ENCODE data around the gene ERVK3-1.

Gene ERVK3-1

DNA sequence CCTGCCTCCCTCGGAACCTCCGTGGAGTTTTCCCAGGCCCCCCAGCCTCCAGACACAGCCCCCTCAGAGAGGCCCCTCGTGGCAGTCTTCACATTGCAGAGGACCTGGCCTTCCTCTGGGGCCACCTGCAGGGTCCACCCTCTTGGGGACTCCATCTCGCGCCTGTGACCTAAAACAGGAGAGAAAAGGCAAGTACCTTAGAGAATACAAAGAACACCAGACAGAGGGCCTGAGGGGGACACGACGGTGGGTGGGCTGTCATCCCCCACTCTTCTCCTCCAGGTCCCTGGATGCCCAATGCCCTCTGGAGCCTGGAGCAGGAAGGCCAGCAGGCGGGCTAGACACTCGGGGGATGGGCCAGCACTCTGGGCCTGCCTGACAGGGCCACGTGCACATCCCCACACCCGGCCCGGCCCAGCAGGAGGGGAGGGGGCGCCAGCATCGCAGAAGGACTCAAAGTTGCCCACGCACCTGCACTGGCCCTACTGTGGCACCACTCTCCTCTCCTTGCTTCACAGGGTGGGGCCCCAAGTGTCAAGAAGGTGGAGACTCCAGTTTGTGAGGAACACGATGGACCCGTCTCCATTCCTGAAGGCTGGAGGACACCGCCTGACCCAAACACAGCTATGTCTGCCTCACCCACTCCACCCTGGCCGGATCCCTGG is 52.4 kb downstream of the ERVK3-1 start:
- in situ Hi-C loops (cut with HindIII; ENCODE audit: low sequenced_read_pairs) = no loop called here

DNA sequence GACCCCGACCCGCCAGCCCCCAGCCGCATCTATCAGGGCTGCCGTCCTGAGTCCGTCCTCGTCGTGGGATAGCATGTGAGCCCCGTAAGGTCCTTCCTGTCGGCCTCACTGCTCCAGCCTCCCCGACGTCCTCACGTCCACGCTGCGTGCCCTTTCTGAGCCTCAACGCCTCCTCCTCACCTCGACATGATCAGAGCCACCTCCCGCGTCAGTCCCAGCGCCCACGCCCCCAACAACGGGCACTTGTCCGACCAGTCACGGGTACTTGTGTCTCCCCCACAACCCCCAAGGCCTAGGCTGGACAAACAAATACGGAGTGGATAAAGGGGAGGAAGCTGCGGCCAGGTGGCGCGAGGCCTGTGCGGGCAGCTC is 56.7 kb downstream of the ERVK3-1 start:
- in situ Hi-C loops (cut with HindIII; ENCODE audit: low sequenced_read_pairs) = no loop called here

DNA sequence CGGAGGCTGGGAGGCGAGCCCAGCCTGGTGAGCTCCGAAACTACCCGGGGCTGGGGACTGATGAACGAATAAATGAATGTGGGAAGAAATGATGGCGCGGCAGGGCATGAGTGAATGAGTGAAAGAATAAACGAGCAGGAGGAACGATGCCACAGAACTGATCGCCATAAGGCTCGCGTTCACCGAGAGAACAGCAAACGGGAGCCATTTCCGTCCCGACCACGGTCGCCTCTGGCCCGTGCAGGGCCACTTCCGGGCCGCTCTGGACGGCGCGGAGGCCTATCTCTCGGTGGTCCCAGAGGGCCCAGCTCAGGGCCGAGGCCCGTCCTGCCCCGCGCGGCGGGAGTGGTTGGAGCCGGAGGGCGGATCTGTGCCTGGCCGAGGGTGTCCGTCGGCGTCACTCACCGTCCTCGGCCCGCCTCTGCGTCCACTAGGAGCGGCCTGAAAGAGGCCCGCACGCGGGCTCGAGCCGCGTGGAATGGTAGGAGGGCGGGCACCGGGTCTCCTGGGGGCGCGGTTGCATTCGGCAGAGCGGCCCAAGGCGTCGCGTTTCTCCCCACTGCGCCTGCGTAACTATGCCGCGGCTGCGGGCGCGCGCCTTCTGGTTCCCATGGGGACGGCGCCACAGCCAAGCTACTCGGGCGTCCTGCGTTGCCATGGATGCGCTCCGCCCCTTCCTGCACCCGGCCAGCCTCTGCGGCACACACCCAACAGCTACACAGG is 57.3 kb downstream of the ERVK3-1 start, which contains the start of gene ZNF497:
TSS of gene ZNF497 (minus strand) at position 480 of the 723 bp plus-strand sequence. CDS start 5,116 bp downstream, outside the sequence.
- in situ Hi-C loops (cut with HindIII; ENCODE audit: low sequenced_read_pairs) = no loop called here

DNA sequence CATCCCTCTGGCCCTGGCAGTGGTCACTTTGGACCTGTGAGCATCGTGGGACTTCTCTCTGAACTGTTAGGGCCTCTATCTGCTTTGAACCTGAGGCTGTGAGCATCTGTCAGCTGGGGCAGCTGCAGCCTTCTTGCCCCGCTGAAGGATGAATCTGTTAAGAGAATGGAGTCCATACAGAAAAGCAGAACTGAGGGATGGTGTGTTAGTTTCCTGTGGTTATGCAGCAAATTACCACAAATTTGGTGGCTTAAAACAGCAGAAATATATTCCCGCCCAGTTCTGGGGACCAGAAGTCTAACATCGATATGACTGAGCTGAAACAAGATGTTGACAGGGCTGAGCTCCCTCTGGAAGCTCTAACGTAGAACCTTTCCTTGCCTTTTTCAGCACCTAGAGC is 59.0 kb downstream of the ERVK3-1 start:
- in situ Hi-C loops (cut with HindIII; ENCODE audit: low sequenced_read_pairs) = no loop called here
